Measurements from ENCODE around the gene SLC25A26. TPM values are rescaled to one million over a fixed set of nuclear protein-coding genes. Genes with fewer than 3 reads are reported as not detected.
A peak's percentile ranks its signal among the peaks of the same experiment; 100 is the strongest.

Gene SLC25A26
- total and polyA plus RNA-seq, 4 donors, result 19.8 to 23.4 (median 22.5) TPM

DNA sequence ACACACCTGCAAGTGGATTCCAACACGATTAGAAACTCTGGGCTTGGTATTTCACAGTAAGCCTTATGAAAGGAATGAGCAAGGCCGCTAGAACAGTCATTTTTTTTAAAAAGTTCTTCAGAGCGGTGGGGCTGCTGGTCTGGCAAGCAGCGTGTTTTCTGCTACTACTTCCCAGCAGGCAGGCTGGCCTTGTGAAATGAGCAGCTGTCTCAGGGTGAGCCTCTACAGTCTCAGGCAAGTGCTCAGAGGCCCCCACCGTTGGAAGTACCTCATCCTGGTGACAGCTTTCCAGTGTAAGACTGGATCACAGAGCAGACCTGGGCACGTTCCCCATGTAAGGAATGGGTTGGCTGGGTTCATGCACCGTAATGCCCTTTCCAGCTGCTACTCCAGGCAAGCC is 160.8 kb downstream of the SLC25A26 start:
- 66% methylated on average over 7 of the region's 7 CpGs for WGBS (ENCODE audit: insufficient coverage)
- Histone ChIP-seq H3K27ac (ENCODE audit: low read depth, low read length) (peak overlapping the region; percentile 19), H3K4me3 (ENCODE audit: low read depth, low read length) (no peak overlapping the region), H3K27me3 (ENCODE audit: control insufficient read depth, insufficient read depth, low read length) (no peaks in the 10 kb centered on the region), H3K4me1 (ENCODE audit: control insufficient read depth, insufficient read depth, low read length) (peaks cover 11% of the 10 kb centered on the region), H3K9me3 (ENCODE audit: control insufficient read depth, insufficient read depth, low read length) (no peaks in the 10 kb centered on the region), H3K36me3 (ENCODE audit: control insufficient read depth, insufficient read depth, low read length) (peaks cover 81% of the 10 kb centered on the region)
- DNase-seq (ENCODE audit: low read depth in 4 of 6, low spot score in 6 of 6), result no peak

DNA sequence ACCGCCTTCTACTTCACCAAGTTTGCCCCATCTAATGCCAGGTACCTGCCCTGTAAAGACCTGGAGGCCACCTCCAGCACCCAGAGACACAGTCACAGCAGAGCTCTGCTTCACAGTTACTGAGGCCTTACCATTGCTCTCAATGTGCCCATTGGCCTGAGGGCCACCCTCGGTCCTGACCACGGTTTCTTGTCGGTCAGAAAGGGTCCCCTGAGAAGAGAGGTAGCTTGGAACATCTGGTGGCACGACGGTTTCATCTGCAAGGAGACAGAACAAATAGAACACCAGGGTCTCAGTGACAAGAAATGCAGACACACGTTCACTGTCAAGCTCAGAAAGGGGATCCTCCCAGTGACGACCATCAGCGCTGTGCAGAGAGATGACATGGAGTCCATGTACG is 161.3 kb downstream of the SLC25A26 start:
- Histone ChIP-seq H3K4me3 (ENCODE audit: low read depth, low read length) (no peak overlapping the region), H3K27me3 (ENCODE audit: control insufficient read depth, insufficient read depth, low read length) (no peaks in the 10 kb centered on the region), H3K9me3 (ENCODE audit: control insufficient read depth, insufficient read depth, low read length) (no peaks in the 10 kb centered on the region), H3K4me1 (ENCODE audit: control insufficient read depth, insufficient read depth, low read length) (peaks cover 16% of the 10 kb centered on the region), H3K27ac (ENCODE audit: low read depth, low read length) (no peak overlapping the region), H3K36me3 (ENCODE audit: control insufficient read depth, insufficient read depth, low read length) (peaks cover 78% of the 10 kb centered on the region)
- WGBS (ENCODE audit: insufficient coverage), result 86% methylated on average over 10 of the region's 10 CpGs
- DNase-seq (ENCODE audit: low read depth in 4 of 6, low spot score in 6 of 6), result no peak

DNA sequence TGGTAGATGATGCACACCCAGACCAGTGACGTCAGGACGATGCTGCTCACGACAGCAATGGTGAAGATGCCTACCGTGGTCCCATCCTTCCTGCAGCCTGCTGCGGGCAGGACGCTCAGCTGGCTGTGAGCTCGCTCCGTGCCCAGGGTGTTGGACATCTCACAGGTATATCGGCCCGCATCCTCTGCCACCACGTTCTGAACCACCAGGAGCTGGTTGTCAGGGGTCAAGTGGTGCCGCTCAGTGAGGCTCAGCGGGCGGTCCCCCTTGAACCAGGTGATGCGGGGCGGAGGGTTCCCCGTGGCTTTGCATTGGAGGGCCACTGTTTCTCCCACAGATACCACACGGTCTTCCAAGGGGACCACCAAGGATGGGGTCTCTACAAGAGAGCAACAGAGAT is 162.2 kb downstream of the SLC25A26 start:
- Histone ChIP-seq H3K4me3 (ENCODE audit: low read depth, low read length) (no peak overlapping the region), H3K36me3 (ENCODE audit: control insufficient read depth, insufficient read depth, low read length) (peaks cover 72% of the 10 kb centered on the region)

DNA sequence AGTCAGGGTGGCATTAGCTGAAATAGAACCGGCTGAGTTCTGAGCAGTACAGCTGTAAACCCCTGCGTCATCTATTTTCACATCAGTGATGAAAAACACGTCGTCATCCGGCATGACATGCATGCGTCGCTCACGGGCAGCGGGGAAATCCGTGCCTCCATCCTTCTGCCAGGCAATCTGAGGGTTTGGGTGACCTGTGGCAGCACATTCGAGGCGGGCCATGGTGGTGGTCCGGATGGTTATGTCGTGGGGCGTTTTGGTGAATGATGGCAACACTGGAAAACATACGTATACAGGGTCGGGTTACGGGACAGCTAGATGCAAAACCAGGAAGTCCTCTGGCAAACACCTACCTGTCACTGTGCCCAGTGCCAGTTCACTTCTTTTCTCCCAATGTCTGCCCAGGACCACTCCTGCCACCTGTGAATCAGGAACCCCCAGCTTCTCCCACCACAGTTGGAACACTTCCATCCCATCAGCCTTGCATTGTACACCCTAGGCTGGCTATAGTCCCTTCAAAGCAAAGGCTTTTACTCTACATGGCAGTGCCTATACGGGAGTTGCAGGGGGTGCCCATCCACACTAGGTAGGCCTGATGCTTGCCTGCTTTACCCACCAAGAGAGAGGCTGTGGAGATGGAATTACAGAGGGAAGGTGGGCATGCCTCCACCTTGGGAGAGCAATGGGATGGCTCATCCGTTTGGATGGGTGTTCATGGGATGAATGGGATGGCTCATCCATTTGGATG is 163.4 kb downstream of the SLC25A26 start:
- 95% methylated on average over 20 of the region's 20 CpGs for WGBS (ENCODE audit: insufficient coverage)
- Histone ChIP-seq H3K36me3 (ENCODE audit: control insufficient read depth, insufficient read depth, low read length) (peaks cover 65% of the 10 kb centered on the region), H3K4me3 (ENCODE audit: low read depth, low read length) (no peak overlapping the region), H3K4me1 (ENCODE audit: control insufficient read depth, insufficient read depth, low read length) (peaks cover 17% of the 10 kb centered on the region), H3K27ac (ENCODE audit: low read depth, low read length) (no peak overlapping the region), H3K9me3 (ENCODE audit: control insufficient read depth, insufficient read depth, low read length) (no peaks in the 10 kb centered on the region), H3K27me3 (ENCODE audit: control insufficient read depth, insufficient read depth, low read length) (no peaks in the 10 kb centered on the region)
- no peak for DNase-seq (ENCODE audit: low read depth in 4 of 6, low spot score in 6 of 6)

More for the DNA sequence above, 162.2 kb downstream of the SLC25A26 start:
- no peak for DNase-seq (ENCODE audit: low read depth in 4 of 6, low spot score in 6 of 6)
- 93% methylated on average over 14 of the region's 18 CpGs for WGBS (ENCODE audit: insufficient coverage)
- no peaks in the 10 kb centered on the region for H3K27me3 ChIP-seq (ENCODE audit: control insufficient read depth, insufficient read depth, low read length)
- no peaks in the 10 kb centered on the region for H3K9me3 ChIP-seq (ENCODE audit: control insufficient read depth, insufficient read depth, low read length)
- peaks cover 17% of the 10 kb centered on the region for H3K4me1 ChIP-seq (ENCODE audit: control insufficient read depth, insufficient read depth, low read length)
- no peak overlapping the region for H3K27ac ChIP-seq (ENCODE audit: low read depth, low read length)

DNA sequence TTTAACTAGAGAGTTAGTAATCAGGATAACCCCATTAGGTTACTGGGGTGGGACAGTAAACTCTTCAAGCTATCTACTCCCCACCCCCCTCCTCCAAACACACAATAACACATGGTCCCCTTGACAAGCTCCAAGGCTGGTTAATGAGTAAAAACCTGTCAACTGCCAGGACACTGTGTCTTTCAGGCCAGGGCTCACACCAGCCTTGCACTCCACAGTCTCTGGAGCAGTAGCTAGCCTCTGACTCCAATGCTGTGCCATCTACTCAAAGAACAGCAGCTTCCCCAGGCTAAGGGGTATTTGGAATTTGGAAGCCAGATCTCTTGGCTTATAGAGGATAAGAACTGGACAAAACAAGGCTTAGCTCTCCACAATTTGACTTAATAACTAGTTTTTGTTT is 164.3 kb downstream of the SLC25A26 start:
- Histone ChIP-seq H3K4me1 (ENCODE audit: control insufficient read depth, insufficient read depth, low read length) (peaks cover 17% of the 10 kb centered on the region), H3K9me3 (ENCODE audit: control insufficient read depth, insufficient read depth, low read length) (no peaks in the 10 kb centered on the region), H3K4me3 (ENCODE audit: low read depth, low read length) (no peak overlapping the region), H3K27ac (ENCODE audit: low read depth, low read length) (no peak overlapping the region), H3K36me3 (ENCODE audit: control insufficient read depth, insufficient read depth, low read length) (peaks cover 57% of the 10 kb centered on the region), H3K27me3 (ENCODE audit: control insufficient read depth, insufficient read depth, low read length) (no peaks in the 10 kb centered on the region)
- DNase-seq (ENCODE audit: low read depth in 4 of 6, low spot score in 6 of 6), result no peak

DNA sequence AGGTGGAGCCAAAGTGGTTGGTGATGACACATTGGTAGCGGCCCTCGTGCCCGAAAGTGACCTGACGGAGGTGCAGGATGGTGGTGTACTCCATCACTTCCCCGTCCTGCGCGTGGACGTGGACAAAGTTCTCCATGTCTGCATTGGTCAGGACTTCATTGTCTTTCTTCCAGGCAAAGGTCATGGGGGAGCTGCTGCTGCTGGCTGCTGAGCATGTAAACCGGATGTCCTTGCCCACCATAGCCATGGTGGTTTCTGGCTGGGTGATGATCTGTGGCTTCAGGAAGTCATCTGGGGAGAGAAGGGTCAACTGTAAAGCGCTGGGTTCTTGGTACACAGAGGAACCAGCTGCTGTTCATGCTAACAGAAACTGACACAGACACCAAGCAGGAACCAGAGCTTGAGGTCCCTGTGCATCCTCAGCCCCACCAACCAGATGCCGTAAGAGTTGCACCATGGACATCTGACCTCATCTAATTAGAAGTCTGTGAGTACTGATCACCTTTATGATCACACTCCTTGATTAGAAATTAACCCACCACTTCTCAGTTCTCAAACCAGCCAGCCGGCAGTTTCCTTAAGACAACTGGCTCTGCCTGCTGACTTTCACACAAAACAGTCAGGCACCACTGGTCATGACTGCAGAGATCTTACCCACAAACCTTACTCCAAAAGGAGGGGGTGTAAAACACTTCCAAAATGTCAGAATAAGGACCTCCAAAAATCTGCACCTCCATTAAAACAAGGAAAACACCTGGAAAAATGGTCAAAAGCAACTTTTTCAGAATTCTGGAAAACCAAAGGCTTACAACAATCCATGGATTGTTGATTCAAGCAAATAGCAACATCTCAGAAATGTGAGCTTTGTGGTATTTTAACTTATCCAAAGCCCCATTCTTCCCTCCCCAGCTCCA is 165.5 kb downstream of the SLC25A26 start:
- Histone ChIP-seq H3K4me1 (ENCODE audit: control insufficient read depth, insufficient read depth, low read length) (peaks cover 17% of the 10 kb centered on the region), H3K27me3 (ENCODE audit: control insufficient read depth, insufficient read depth, low read length) (no peaks in the 10 kb centered on the region), H3K36me3 (ENCODE audit: control insufficient read depth, insufficient read depth, low read length) (peaks cover 47% of the 10 kb centered on the region), H3K27ac (ENCODE audit: low read depth, low read length) (no peak overlapping the region), H3K4me3 (ENCODE audit: low read depth, low read length) (no peak overlapping the region), H3K9me3 (ENCODE audit: control insufficient read depth, insufficient read depth, low read length) (no peaks in the 10 kb centered on the region)
- DNase-seq (ENCODE audit: low read depth in 4 of 6, low spot score in 6 of 6), result no peak
- 86% methylated on average over 12 of the region's 12 CpGs for WGBS (ENCODE audit: insufficient coverage)

DNA sequence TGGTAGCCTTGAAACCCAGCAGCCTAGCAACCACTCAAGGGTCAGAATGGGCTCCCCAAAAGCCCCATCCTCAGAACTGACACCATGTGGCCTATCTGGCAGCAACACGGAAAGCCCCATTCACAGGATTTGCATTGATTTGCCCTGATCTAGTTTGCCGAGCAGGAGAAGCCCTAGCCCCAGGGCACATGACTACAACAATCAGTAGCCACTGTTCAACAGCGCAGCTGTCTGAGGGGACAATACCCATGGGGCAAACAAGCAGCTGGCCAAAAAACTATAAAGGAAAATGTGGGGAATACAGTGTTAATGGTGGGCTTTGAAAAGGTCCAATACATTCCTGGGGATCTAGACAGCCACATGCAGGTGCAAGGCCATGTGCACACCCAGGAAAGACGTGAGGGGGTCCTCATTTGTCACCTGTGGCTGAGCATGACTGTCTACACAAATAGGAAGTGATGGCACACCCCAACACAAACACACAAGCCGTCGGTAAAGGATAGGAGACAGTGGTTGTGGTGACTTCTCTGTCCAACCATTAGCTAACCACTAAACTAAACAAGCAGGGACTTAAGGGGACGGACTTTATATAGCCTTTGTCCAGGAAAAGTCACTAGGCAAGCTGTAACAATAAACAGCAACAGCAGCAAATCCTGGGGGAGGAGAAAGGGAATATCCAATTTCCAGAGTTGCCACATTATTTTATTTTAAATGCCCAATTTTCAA is 166.3 kb downstream of the SLC25A26 start:
- Histone ChIP-seq H3K27ac (ENCODE audit: low read depth, low read length) (no peak overlapping the region), H3K27me3 (ENCODE audit: control insufficient read depth, insufficient read depth, low read length) (no peaks in the 10 kb centered on the region), H3K36me3 (ENCODE audit: control insufficient read depth, insufficient read depth, low read length) (peaks cover 40% of the 10 kb centered on the region), H3K9me3 (ENCODE audit: control insufficient read depth, insufficient read depth, low read length) (no peaks in the 10 kb centered on the region), H3K4me3 (ENCODE audit: low read depth, low read length) (no peak overlapping the region), H3K4me1 (ENCODE audit: control insufficient read depth, insufficient read depth, low read length) (peaks cover 12% of the 10 kb centered on the region)
- DNase-seq (ENCODE audit: low read depth in 4 of 6, low spot score in 6 of 6), result peak in 1 of 6 donors; percentile 30
- 56% methylated on average over 2 of the region's 7 CpGs for WGBS (ENCODE audit: insufficient coverage)

DNA sequence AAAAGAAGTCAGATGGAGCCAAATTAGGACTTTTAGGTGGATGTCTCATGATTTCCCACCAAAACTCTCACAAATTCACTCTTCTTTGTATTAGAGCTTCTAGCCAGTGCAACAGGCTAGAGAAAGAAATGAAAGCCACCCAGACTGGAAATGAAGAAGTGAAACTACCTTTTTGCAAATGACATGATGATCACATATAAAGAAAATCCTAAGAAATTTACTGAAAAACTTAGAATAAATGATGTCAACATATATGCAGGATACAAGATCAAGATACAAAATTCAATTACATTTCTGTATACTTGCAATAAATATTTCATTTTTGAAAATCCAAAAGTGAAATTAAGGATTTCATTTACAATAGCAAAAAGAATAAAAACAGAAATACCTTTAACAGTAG is 169.2 kb downstream of the SLC25A26 start:
- no peak for DNase-seq (ENCODE audit: low read depth in 4 of 6, low spot score in 6 of 6)
- Histone ChIP-seq H3K27me3 (ENCODE audit: control insufficient read depth, insufficient read depth, low read length) (no peaks in the 10 kb centered on the region), H3K9me3 (ENCODE audit: control insufficient read depth, insufficient read depth, low read length) (no peaks in the 10 kb centered on the region), H3K4me3 (ENCODE audit: low read depth, low read length) (no peak overlapping the region), H3K4me1 (ENCODE audit: control insufficient read depth, insufficient read depth, low read length) (peaks cover 26% of the 10 kb centered on the region), H3K27ac (ENCODE audit: low read depth, low read length) (no peak overlapping the region), H3K36me3 (ENCODE audit: control insufficient read depth, insufficient read depth, low read length) (peaks cover 28% of the 10 kb centered on the region)

DNA sequence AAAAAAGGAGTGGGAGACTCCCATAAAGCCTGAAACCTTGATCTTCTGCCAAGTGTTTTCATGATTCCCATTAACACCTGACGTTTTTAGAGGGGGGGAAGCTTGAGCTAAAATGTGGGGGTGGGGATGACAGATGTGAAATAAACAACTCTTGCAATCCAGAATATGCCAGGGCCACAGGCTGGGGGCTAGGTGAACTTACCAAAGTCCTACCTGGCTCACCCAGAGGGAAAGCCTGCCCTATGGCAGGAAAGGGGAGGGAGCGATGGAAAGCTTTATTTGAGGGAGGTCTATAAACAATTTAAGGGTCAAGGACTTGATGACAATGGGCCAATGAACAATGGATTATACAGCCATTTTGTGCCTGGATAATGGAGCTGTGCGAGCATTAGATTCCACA is 171.7 kb downstream of the SLC25A26 start:
- H3K36me3 ChIP-seq (ENCODE audit: control insufficient read depth, insufficient read depth, low read length), result peaks cover 35% of the 10 kb centered on the region
- no peak overlapping the region for H3K4me3 ChIP-seq (ENCODE audit: low read depth, low read length)
- DNase-seq (ENCODE audit: low read depth in 4 of 6, low spot score in 6 of 6), result no peak
- H3K27ac ChIP-seq (ENCODE audit: low read depth, low read length), result no peak overlapping the region
- H3K27me3 ChIP-seq (ENCODE audit: control insufficient read depth, insufficient read depth, low read length), result no peaks in the 10 kb centered on the region
- H3K9me3 ChIP-seq (ENCODE audit: control insufficient read depth, insufficient read depth, low read length), result no peaks in the 10 kb centered on the region
- 95% methylated on average over 2 of the region's 3 CpGs for WGBS (ENCODE audit: insufficient coverage)
- H3K4me1 ChIP-seq (ENCODE audit: control insufficient read depth, insufficient read depth, low read length), result peaks cover 27% of the 10 kb centered on the region
